Gastrocnemius medialis (tissue), 4 donors: ENCODE data around the gene SH3BP5. TPM values are rescaled to one million over a fixed set of nuclear protein-coding genes. Genes with fewer than 3 reads are reported as not detected.
A peak's percentile ranks its signal among the peaks of the same experiment; 100 is the strongest.

Experiments used
- ATAC-seq, 2 donors: fragments of 150-250 bp; one replicate each; pipeline ENCODE4 v1.9.1; 2016
- DNase-seq, 2 donors: peaks; one replicate each; pipeline ENCODE4 v3.0.0-alpha.2; 2019
- H3K27ac ChIP-seq, 4 donors: fragments of 200-600 bp; sonication (generic); 1 replicate in 1 of 4; 2 replicates in 3 of 4; pipeline ENCODE4 v1.5.1; 2016 to 2018; ENCODE audit warnings: mild to moderate bottlenecking in 2 of 4, moderate library complexity in 1 of 4
- H3K27me3 ChIP-seq, 3 donors: fragments of 200-600 bp; sonication (generic) in 2 of 3; 1 replicate in 1 of 3; 2 replicates in 2 of 3; pipeline versions ENCODE4 v1.5.1 to v1.6.0; 2016 to 2019; ENCODE audit warnings: mild to moderate bottlenecking in 1 of 3, moderate library complexity in 1 of 3
- H3K36me3 ChIP-seq, 2 donors: fragments of 200-600 bp; sonication (generic) in 1 of 2; one replicate each; pipeline ENCODE4 v1.5.1; 2017 to 2018
- H3K4me1 ChIP-seq, 2 donors: fragments of 200-600 bp; sonication (generic) in 1 of 2; one replicate each; pipeline ENCODE4 v1.5.1; 2016 to 2017; ENCODE audit warnings: mild to moderate bottlenecking in 2 of 2
- H3K4me3 ChIP-seq, 4 donors: fragments of 200-600 bp; sonication (generic) in 3 of 4; 1 replicate in 1 of 4; 2 replicates in 3 of 4; pipeline ENCODE4 v1.5.1; 2016 to 2019; ENCODE audit warnings: mild to moderate bottlenecking in 2 of 4
- H3K9me3 ChIP-seq, 3 donors: fragments of 200-600 bp; sonication (generic) in 2 of 3; 1 replicate in 1 of 3; 2 replicates in 2 of 3; pipeline ENCODE4 v1.5.1; 2016 to 2019
- CTCF ChIP-seq, 5 experiments: fragments of 450-650 bp in 3 of 5; fragments of 200-600 bp in 2 of 5; sonication (generic) in 2 of 5; IDR thresholded peaks in 4 of 5; conservative IDR thresholded peaks in 1 of 5; 1 replicate in 4 of 5; 2 replicates in 1 of 5; pipeline ENCODE4 v1.5.1; 2016 to 2019; ENCODE audit warnings: antibody characterized with exemption in 5 of 5, mild to moderate bottlenecking in 3 of 5, moderate library complexity in 3 of 5
- POLR2A ChIP-seq, 2 donors: fragments of 450-650 bp; IDR thresholded peaks; one replicate each; pipeline ENCODE4 v1.6.1; 2017; ENCODE audit warnings: antibody characterized with exemption in 2 of 2, mild to moderate bottlenecking in 2 of 2, moderate library complexity in 2 of 2
- in situ Hi-C, 4 donors: fragments of 200-750 bp; cut with MboI; loops; one replicate each; pipeline versions ENCODE4 v1.15.0 to v1.8.0; 2017; ENCODE audit warnings: low sequenced_read_pairs in 4 of 4
- intact Hi-C: fragments of 100-400 bp; cut with DNase I; formaldehyde crosslinking; loops from one replicate; pipeline ENCODE4 v1.15.1; 2023; ENCODE audit warnings: low total_unique reads
- total RNA-seq, 4 donors: library from RNA; depleted of rRNA; stranded (reverse); fragments of >200 nt; gene quantifications; one replicate each; pipeline versions ENCODE4 v1.1.0 to v1.2.3, GENCODE V29; 2016

Gene SH3BP5
- total RNA-seq, 4 donors from 2014 or later, result 31.5 to 111 (median 75.5) TPM

- no peak for ATAC-seq
- no peak for TF ChIP-seq CTCF (IDR thresholded peaks at IDR 0.05 in 4 of 5, conservative IDR thresholded peaks at IDR 0.05 in 1 of 5)
- TF ChIP-seq POLR2A (IDR thresholded peaks at IDR 0.05), result no peak
- Histone ChIP-seq H3K27me3 (no peaks in the 10 kb centered on the region), H3K36me3 (peaks cover 3 to 36% of the 10 kb centered on the region in 2 donors), H3K4me3 (no peak overlapping the region), H3K9me3 (no peaks in the 10 kb centered on the region), H3K27ac (peak overlapping the region in 3 of 4 donors; percentile 6 to 48 (median 36)), H3K4me1 (peaks cover 24% of the 10 kb centered on the region in 2 donors)
- intact Hi-C loops (no loop called here), in situ Hi-C loops (loop anchor here in 2 of 4 donors (5.0 to 10.0 kb wide), 2 partner anchors 119 to 122 kb away; no protein-coding TSS in a partner anchor)
- no peak for DNase-seq
Measured at GRCh38 chr3:15263120-15263519, 69.3 kb downstream of the SH3BP5 start.

GRCh38 chr3:15262021-15262420 is 70.4 kb downstream of the SH3BP5 start:
- H3K27ac ChIP-seq, result peak overlapping the region in 1 of 4 donors; percentile 15
- H3K36me3 ChIP-seq, result peaks cover 6 to 46% of the 10 kb centered on the region in 2 donors

GRCh38 chr3:15261274-15261673 is 71.1 kb downstream of the SH3BP5 start:
- Histone ChIP-seq H3K4me3 (no peak overlapping the region), H3K9me3 (no peaks in the 10 kb centered on the region), H3K36me3 (peaks cover 6 to 54% of the 10 kb centered on the region in 2 donors), H3K27ac (peak overlapping the region in 1 of 4 donors; percentile 15), H3K4me1 (peaks cover 22 to 24% of the 10 kb centered on the region in 2 donors), H3K27me3 (no peaks in the 10 kb centered on the region)
- ATAC-seq (no peak), DNase-seq (no peak)
- TF ChIP-seq POLR2A (IDR thresholded peaks at IDR 0.05), result no peak
- no peak for TF ChIP-seq CTCF (IDR thresholded peaks at IDR 0.05 in 4 of 5, conservative IDR thresholded peaks at IDR 0.05 in 1 of 5)
- in situ Hi-C loops (loop anchor here in 2 of 4 donors (5.0 to 10.0 kb wide), 2 partner anchors 121 to 124 kb away; no protein-coding TSS in a partner anchor), intact Hi-C loops (no loop called here)

More at GRCh38 chr3:15262021-15262420, 70.4 kb downstream of the SH3BP5 start:
- H3K9me3 ChIP-seq, result no peaks in the 10 kb centered on the region
- ATAC-seq (no peak), DNase-seq (no peak)
- H3K4me1 ChIP-seq, result peaks cover 18 to 22% of the 10 kb centered on the region in 2 donors
- no peak overlapping the region for H3K4me3 ChIP-seq
- intact Hi-C loops (no loop called here), in situ Hi-C loops (loop anchor here in 2 of 4 donors (5.0 to 10.0 kb wide), 2 partner anchors 120 to 123 kb away; no protein-coding TSS in a partner anchor)
- no peaks in the 10 kb centered on the region for H3K27me3 ChIP-seq
- TF ChIP-seq CTCF (IDR thresholded peaks at IDR 0.05 in 4 of 5, conservative IDR thresholded peaks at IDR 0.05 in 1 of 5) (no peak), POLR2A (IDR thresholded peaks at IDR 0.05) (no peak)

GRCh38 chr3:15260531-15260930 is 71.9 kb downstream of the SH3BP5 start:
- Histone ChIP-seq H3K4me1 (peaks cover 22 to 24% of the 10 kb centered on the region in 2 donors), H3K36me3 (peaks cover 6 to 61% of the 10 kb centered on the region in 2 donors), H3K27me3 (no peaks in the 10 kb centered on the region), H3K4me3 (no peak overlapping the region), H3K27ac (peak overlapping the region in 2 of 4 donors; percentile 14 to 37), H3K9me3 (no peaks in the 10 kb centered on the region)
- TF ChIP-seq POLR2A (IDR thresholded peaks at IDR 0.05) (no peak), CTCF (IDR thresholded peaks at IDR 0.05 in 4 of 5, conservative IDR thresholded peaks at IDR 0.05 in 1 of 5) (no peak)
- ATAC-seq (no peak), DNase-seq (no peak)
- in situ Hi-C loops (loop anchor here in 2 of 4 donors (5.0 to 10.0 kb wide), 2 partner anchors 122 to 124 kb away; no protein-coding TSS in a partner anchor), intact Hi-C loops (no loop called here)
